ENCODE data around the gene EHD1. TPM values are rescaled to one million over a fixed set of nuclear protein-coding genes. Genes with fewer than 3 reads are reported as not detected.

EHD1 gene
- total and polyA plus RNA-seq, 2 of the 8 experiments (the other 6 are each of a cell fraction or from before 2014, with no cell fraction given), result 31.5 to 42.9 TPM

- TF ChIP-seq ATF2 (IDR thresholded peaks at IDR 0.05; ENCODE audit: low read length) (no peak), RBBP5 (IDR thresholded peaks at IDR 0.05; ENCODE audit: borderline replicate concordance, low read depth, low read length) (0 out of 2 replicates have a peak, but pooled peaks have one; percentile 8), POU5F1 (IDR thresholded peaks at IDR 0.05; ENCODE audit: low read depth, low read length) (no peak), KDM5A (IDR thresholded peaks at IDR 0.05; ENCODE audit: low read length) (no peak), CBX5 (IDR thresholded peaks at IDR 0.05; ENCODE audit: low read depth, low read length) (no peak), CREB1 (IDR thresholded peaks at IDR 0.05) (peak; percentile 79), TEAD4 (IDR thresholded peaks at IDR 0.05; ENCODE audit: low read depth, low read length) (no peak), JUND (IDR thresholded peaks at IDR 0.05; ENCODE audit: low read length) (no peak), KDM4A (IDR thresholded peaks at IDR 0.05; ENCODE audit: low read depth, low read length, severe bottlenecking) (peak; percentile 58), MAFK (IDR thresholded peaks at IDR 0.05; ENCODE audit: low read depth, low read length) (no peak), NANOG (IDR thresholded peaks at IDR 0.05; ENCODE audit: insufficient read depth, low read depth, low read length, poor library complexity, severe bottlenecking) (no peak), BRCA1 (IDR thresholded peaks at IDR 0.05; ENCODE audit: low read depth, low read length) (no peak), CBX8 (IDR thresholded peaks at IDR 0.05; ENCODE audit: borderline replicate concordance, low read depth, low read length) (no peak), RNF2 (IDR thresholded peaks at IDR 0.05; ENCODE audit: borderline replicate concordance, low read depth, low read length, missing control alignments, poor library complexity, severe bottlenecking) (no peak), SP4 (IDR thresholded peaks at IDR 0.05; ENCODE audit: low read length) (no peak), RFX5 (IDR thresholded peaks at IDR 0.05; ENCODE audit: borderline replicate concordance, low read depth, low read length) (no peak), POLR2A (IDR thresholded peaks at IDR 0.05; ENCODE audit: control extremely low read depth in 1 of 2, low read depth in 2 of 2, low read length in 2 of 2) (no peak), SP2 (IDR thresholded peaks at IDR 0.05; ENCODE audit: low read length) (no peak), BACH1 (IDR thresholded peaks at IDR 0.05; ENCODE audit: low read length) (no peak), GABPA (IDR thresholded peaks at IDR 0.05; ENCODE audit: borderline replicate concordance, insufficient read depth, low read length) (no peak), SAP30 (IDR thresholded peaks at IDR 0.05; ENCODE audit: insufficient read depth, insufficient replicate concordance, low read length) (no peak), SRF (IDR thresholded peaks at IDR 0.05; ENCODE audit: low read depth, low read length) (no peak)
Measured at GRCh38 chr11:64802370-64803157, 75.9 kb downstream of the EHD1 start (continued).
